ENCODE results near the gene GRHL1.

The GRHL1 gene

DNA sequence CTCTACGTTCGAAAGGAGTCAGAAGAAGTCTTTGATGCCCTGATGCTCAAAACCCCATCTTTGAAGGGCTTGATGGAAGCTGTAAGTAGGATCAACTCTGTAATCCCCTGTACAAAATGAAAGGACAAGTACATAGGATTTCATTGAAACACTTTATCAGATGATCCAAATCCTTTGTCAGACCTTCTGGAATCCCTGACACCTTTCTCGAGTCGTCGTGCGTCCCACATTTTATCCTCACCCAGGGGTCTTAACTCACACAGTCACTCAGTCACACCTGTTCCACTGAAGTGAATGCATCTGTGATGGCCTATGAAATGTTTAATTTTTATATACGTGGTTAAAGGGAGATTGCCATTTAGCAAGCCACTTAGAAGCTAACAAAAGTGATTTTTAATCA lies 44.8 kb downstream of the GRHL1 start:
- TF ChIP-seq SIN3A (IDR thresholded peaks at IDR 0.05; ENCODE audit: borderline replicate concordance, insufficient read depth, low read length): no peak
- TF ChIP-seq TAF1 (IDR thresholded peaks at IDR 0.05; ENCODE audit: borderline replicate concordance, insufficient read depth, low read length): no peak
- TF ChIP-seq, protein P1, sequence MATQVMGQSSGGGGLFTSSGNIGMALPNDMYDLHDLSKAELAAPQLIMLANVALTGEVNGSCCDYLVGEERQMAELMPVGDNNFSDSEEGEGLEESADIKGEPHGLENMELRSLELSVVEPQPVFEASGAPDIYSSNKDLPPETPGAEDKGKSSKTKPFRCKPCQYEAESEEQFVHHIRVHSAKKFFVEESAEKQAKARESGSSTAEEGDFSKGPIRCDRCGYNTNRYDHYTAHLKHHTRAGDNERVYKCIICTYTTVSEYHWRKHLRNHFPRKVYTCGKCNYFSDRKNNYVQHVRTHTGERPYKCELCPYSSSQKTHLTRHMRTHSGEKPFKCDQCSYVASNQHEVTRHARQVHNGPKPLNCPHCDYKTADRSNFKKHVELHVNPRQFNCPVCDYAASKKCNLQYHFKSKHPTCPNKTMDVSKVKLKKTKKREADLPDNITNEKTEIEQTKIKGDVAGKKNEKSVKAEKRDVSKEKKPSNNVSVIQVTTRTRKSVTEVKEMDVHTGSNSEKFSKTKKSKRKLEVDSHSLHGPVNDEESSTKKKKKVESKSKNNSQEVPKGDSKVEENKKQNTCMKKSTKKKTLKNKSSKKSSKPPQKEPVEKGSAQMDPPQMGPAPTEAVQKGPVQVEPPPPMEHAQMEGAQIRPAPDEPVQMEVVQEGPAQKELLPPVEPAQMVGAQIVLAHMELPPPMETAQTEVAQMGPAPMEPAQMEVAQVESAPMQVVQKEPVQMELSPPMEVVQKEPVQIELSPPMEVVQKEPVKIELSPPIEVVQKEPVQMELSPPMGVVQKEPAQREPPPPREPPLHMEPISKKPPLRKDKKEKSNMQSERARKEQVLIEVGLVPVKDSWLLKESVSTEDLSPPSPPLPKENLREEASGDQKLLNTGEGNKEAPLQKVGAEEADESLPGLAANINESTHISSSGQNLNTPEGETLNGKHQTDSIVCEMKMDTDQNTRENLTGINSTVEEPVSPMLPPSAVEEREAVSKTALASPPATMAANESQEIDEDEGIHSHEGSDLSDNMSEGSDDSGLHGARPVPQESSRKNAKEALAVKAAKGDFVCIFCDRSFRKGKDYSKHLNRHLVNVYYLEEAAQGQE (IDR thresholded peaks at IDR 0.05; ENCODE audit: insufficient read depth in 1 of 2, low read depth in 2 of 2, low read length in 2 of 2): no peak
- no peak for TF ChIP-seq FOXP2 (optimal IDR thresholded peaks at IDR 0.05; ENCODE audit: borderline replicate concordance, extremely low read depth, extremely low read length, insufficient read depth)
- TF ChIP-seq POLR2AphosphoS5 (IDR thresholded peaks at IDR 0.05; ENCODE audit: low read depth, low read length): no peak

DNA sequence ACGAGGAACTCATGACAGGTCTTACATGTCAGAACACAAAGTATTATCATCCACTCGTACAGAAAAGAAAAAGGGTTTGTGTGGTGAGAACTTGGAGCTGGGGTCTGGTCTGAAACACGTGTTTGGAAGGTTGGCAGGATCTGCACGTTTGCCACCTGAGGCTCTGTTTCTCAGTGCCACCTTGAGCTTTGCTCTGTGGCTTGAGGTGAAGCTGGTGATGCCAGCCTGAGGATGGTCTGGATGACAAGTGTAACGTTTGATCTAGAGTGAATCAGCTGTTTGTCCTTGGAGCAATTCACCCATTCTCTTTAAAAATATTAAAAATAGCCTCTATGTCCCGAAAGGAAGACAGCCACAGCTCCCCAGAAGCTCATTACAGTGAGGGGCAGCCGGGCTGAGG lies 46.4 kb downstream of the GRHL1 start:
- TF ChIP-seq POLR2AphosphoS5 (IDR thresholded peaks at IDR 0.05; ENCODE audit: low read depth, low read length) (no peak), FOXP2 (optimal IDR thresholded peaks at IDR 0.05; ENCODE audit: borderline replicate concordance, extremely low read depth, extremely low read length, insufficient read depth) (no peak), SIN3A (IDR thresholded peaks at IDR 0.05; ENCODE audit: borderline replicate concordance, insufficient read depth, low read length) (no peak), TAF1 (IDR thresholded peaks at IDR 0.05; ENCODE audit: borderline replicate concordance, insufficient read depth, low read length) (no peak)
- TF ChIP-seq, protein P1 (IDR thresholded peaks at IDR 0.05; ENCODE audit: insufficient read depth in 1 of 2, low read depth in 2 of 2, low read length in 2 of 2): no peak

DNA sequence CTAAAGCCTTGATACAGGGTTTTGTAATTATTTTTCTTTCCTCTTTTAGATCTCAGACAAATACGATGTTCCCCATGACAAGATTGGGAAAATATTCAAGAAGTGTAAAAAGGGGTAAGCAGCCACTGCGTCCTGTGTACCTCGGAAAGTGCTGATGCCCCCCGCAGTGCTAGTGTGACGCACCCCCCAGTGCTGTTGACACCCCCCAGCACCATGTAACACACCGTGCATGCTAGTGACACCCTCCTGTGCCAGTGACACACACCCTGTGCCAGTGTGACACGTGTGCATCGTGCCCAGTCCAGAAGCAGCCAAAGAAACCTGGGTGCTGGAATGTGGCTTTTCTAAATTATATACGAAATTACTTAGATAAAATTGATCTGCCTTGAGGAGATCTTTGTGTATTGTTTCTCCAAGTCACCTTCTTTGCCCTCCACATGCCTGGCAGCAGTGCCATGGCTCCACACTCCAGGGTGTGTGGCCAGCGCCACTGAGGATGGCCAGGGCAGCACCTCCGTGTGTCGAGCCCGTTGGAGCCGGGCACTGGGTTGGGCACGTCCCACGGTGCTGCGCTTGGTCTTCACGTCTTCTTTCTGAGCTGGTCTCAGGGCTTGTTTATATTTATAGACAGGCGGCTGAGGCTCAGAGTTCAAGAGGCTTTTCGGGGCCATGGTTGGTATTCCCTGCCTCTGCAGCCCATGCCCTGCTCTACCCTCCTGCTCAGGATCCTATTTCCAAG lies 47.6 kb downstream of the GRHL1 start:
- no peak for TF ChIP-seq FOXP2 (optimal IDR thresholded peaks at IDR 0.05; ENCODE audit: borderline replicate concordance, extremely low read depth, extremely low read length, insufficient read depth)
- TF ChIP-seq POLR2AphosphoS5 (IDR thresholded peaks at IDR 0.05; ENCODE audit: low read depth, low read length): no peak
- no peak for TF ChIP-seq TAF1 (IDR thresholded peaks at IDR 0.05; ENCODE audit: borderline replicate concordance, insufficient read depth, low read length)
- TF ChIP-seq, protein P1 (IDR thresholded peaks at IDR 0.05; ENCODE audit: insufficient read depth in 1 of 2, low read depth in 2 of 2, low read length in 2 of 2): no peak
- TF ChIP-seq SIN3A (IDR thresholded peaks at IDR 0.05; ENCODE audit: borderline replicate concordance, insufficient read depth, low read length): no peak

DNA sequence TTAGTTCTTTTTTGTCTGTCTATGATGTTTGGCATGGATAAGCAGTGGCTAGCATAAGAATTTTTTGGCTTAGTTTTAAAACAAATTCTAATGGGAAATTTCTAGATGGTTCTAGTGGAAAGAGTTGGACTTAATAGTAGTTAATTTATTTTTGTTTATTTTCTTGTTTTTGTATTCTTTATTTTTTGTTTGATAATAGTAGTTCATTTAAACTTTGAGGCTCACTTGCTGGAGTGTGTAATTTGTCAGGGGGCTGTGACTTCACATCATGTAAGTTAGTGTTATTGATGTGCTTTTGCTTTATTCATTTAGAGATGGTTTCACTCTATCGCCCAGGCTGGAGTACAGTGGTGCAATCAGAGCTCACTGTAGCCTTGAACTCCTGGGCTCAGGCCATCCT lies 48.2 kb downstream of the GRHL1 start:
- no peak for TF ChIP-seq FOXP2 (optimal IDR thresholded peaks at IDR 0.05; ENCODE audit: borderline replicate concordance, extremely low read depth, extremely low read length, insufficient read depth)
- no peak for TF ChIP-seq POLR2AphosphoS5 (IDR thresholded peaks at IDR 0.05; ENCODE audit: low read depth, low read length)
- no peak for TF ChIP-seq SIN3A (IDR thresholded peaks at IDR 0.05; ENCODE audit: borderline replicate concordance, insufficient read depth, low read length)
- no peak for TF ChIP-seq TAF1 (IDR thresholded peaks at IDR 0.05; ENCODE audit: borderline replicate concordance, insufficient read depth, low read length)
- TF ChIP-seq, protein P1 (IDR thresholded peaks at IDR 0.05; ENCODE audit: insufficient read depth in 1 of 2, low read depth in 2 of 2, low read length in 2 of 2): no peak
